Colonic mucosa (tissue), 4 donors: Measurements from ENCODE around the gene UBAP1L. TPM values are rescaled to one million over a fixed set of nuclear protein-coding genes. Genes with fewer than 3 reads are reported as not detected.

Experiments used
- DNase-seq: peaks from one replicate; pipeline ENCODE4 v3.0.0-alpha.2; 2020
- H3K27ac ChIP-seq: fragments of 200-600 bp; one replicate; pipeline ENCODE4 v1.8.0; 2021
- H3K27me3 ChIP-seq: fragments of 200-600 bp; one replicate; pipeline ENCODE4 v1.8.0; 2021
- H3K36me3 ChIP-seq: fragments of 200-600 bp; one replicate; pipeline ENCODE4 v1.8.0; 2021
- H3K4me1 ChIP-seq: fragments of 200-600 bp; one replicate; pipeline ENCODE4 v1.8.0; 2021; ENCODE audit warnings: mild to moderate bottlenecking
- H3K4me3 ChIP-seq: fragments of 200-600 bp; one replicate; pipeline ENCODE4 v1.8.0; 2021
- H3K9ac ChIP-seq, 2 donors: one replicate each; pipeline ENCODE4 v1.7.0; 2013; ENCODE audit warnings: control low read depth in 2 of 2, low read depth in 2 of 2, low read length in 2 of 2
- H3K9me3 ChIP-seq: fragments of 200-600 bp; one replicate; pipeline ENCODE4 v1.8.0; 2021
- CTCF ChIP-seq: fragments of 200-600 bp; IDR thresholded peaks from one replicate; pipeline ENCODE4 v1.8.0; 2022; ENCODE audit warnings: antibody characterized with exemption, mild to moderate bottlenecking
- intact Hi-C: fragments of 100-400 bp; cut with DNase I; formaldehyde crosslinking; loops from one replicate; pipeline ENCODE4 v1.14.1; 2022
- total RNA-seq, 2 donors: library from RNA; stranded (reverse); fragmentation: NEBNext Ultra II Directional in 1 of 2; extraction: Animal tissue kit (Norgen Biotek cat#: 25700) in 1 of 2; gene quantifications; one replicate each; pipeline ENCODE4 v1.2.1, GENCODE V29; 2021
- donor health status: healthy.
- donor health status: DM: no; HTN: no; CAD: no.
- donor health status: DM: no; HTN: no; CAD: no.

UBAP1L gene
- total RNA-seq, result 1 to 10 TPM; 1.2 to 3.7 TPM

DNA sequence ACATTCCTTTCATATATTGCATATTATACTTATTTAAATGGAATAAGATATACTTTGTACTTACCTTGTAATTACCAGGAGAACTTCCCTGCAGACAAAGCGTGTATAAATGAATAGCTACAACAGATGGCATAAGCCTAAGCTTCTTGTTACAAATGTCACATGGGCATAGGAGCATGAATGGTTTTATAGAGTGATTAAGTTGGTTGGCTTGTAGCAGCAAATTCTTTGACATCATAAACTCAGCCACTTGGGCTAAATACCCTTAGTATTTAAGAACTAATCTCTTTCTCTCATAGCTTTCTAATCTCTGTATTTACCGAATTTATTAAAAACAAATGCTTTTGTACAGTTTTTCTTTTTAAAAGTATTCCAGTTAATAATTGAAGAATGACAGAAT, at the start of gene UBAP1L:
Gene UBAP1L, minus strand, starts transcription at position 115 of the 400 bp plus-strand sequence. CDS start 8,985 bp downstream, outside the sequence.
- no peak within 1 kb of the TSS for H3K9ac ChIP-seq
- TF ChIP-seq CTCF, result no peak
- intact Hi-C loops, result no loop called here
- H3K36me3 ChIP-seq, result peaks cover 22% of the 10 kb centered on the region
- H3K27ac ChIP-seq, result no peak within 1 kb of the TSS
- H3K27me3 ChIP-seq, result no peaks in the 10 kb centered on the region
- H3K4me1 ChIP-seq, result no peaks in the 10 kb centered on the region
- DNase-seq, result no peak
- no peak within 1 kb of the TSS for H3K4me3 ChIP-seq
- no peaks in the 10 kb centered on the region for H3K9me3 ChIP-seq

DNA sequence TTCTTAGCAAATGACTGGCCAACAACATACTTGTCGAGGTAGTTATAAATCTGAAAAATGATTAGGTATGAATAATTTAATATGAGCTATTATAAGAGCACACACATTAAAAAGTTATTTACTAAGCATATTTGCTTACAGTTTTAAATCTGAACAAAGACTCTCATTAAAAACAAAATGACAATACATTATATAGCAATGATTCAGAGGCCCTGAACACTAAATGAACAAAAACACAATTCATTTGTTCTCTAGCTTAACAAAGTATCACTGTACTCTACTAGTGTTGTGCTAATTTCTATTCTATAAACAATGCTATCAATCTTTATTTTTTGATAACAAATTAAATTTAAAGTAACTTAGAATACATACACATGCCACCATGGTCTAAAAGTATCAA, 49.1 kb upstream of the UBAP1L start:
- Histone ChIP-seq H3K36me3 (no peaks in the 10 kb centered on the region), H3K27me3 (no peaks in the 10 kb centered on the region), H3K4me1 (no peaks in the 10 kb centered on the region), H3K27ac (no peak overlapping the region), H3K9ac (no peak overlapping the region), H3K9me3 (no peaks in the 10 kb centered on the region), H3K4me3 (no peak overlapping the region)
- intact Hi-C loops, result no loop called here
- TF ChIP-seq CTCF, result no peak
- DNase-seq, result no peak

GRCh38 chr15:65163041-65163440, 48.0 kb upstream of the UBAP1L start:
- TF ChIP-seq CTCF, result no peak
- H3K27ac ChIP-seq, result no peak overlapping the region
- intact Hi-C loops, result no loop called here
- no peaks in the 10 kb centered on the region for H3K9me3 ChIP-seq
- no peak overlapping the region for H3K9ac ChIP-seq
- no peak for DNase-seq
- H3K4me3 ChIP-seq, result no peak overlapping the region
- H3K27me3 ChIP-seq, result no peaks in the 10 kb centered on the region
- no peaks in the 10 kb centered on the region for H3K4me1 ChIP-seq
- H3K36me3 ChIP-seq, result no peaks in the 10 kb centered on the region

DNA sequence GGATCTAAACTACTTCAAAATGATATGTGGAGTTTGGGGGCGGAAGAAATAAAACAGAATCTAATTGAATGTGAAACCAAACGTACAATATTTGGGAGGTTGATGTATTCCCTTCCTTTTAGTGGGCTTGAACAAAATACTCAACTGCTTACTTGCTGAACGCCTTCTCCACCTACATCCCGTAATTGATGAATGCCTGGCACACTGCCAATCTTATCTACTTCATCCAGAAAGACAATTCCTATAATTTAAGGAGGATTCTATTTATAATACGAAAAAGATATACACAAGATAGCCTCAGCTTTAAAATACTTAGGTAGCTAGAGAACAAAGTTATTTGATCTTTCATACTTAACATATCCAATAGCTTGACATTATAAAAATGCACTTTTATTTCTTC, 41.7 kb upstream of the UBAP1L start:
- Histone ChIP-seq H3K36me3 (peaks cover 10% of the 10 kb centered on the region), H3K27ac (no peak overlapping the region), H3K4me3 (no peak overlapping the region), H3K4me1 (no peaks in the 10 kb centered on the region), H3K9ac (no peak overlapping the region), H3K27me3 (no peaks in the 10 kb centered on the region), H3K9me3 (no peaks in the 10 kb centered on the region)
- TF ChIP-seq CTCF, result no peak
- no peak for DNase-seq
- intact Hi-C loops, result loop anchor here (10.0 kb wide), 1 partner anchor 308 kb away; no protein-coding TSS in a partner anchor

DNA sequence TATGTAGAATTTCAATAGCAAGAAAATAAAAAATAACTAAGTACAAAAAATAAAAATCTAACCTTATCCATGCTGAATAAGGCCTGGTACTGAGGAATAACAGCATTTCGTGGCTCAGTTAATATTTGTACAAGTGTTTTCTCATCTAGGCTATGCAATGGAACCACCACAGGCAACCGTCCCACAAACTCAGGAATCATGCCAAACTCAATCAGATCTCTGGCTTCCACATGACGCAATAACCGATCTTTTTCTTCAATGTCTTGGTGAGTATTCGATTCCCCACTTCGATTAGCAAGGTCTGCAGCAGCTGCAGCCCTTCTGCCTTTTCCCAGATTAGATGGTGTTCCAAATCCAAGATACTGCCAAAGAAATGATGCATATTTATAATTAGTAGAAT, 39.7 kb upstream of the UBAP1L start:
- no peaks in the 10 kb centered on the region for H3K27me3 ChIP-seq
- no peaks in the 10 kb centered on the region for H3K4me1 ChIP-seq
- TF ChIP-seq CTCF, result no peak
- no peak overlapping the region for H3K27ac ChIP-seq
- intact Hi-C loops, result loop anchor here (10.0 kb wide), 1 partner anchor 310 kb away; no protein-coding TSS in a partner anchor
- H3K4me3 ChIP-seq, result no peak overlapping the region
- peaks cover 10% of the 10 kb centered on the region for H3K36me3 ChIP-seq
- no peaks in the 10 kb centered on the region for H3K9me3 ChIP-seq
- H3K9ac ChIP-seq, result no peak overlapping the region
- no peak for DNase-seq
